Fibroblast of lung (primary cell): ENCODE measurements around the gene RHBDD1. TPM values are rescaled to one million over a fixed set of nuclear protein-coding genes. Genes with fewer than 3 reads are reported as not detected.

ENCODE experiments used
- DNase-seq, 2 donors: peaks; one replicate each; pipeline versions ENCODE4 v3.0.0 to v3.0.0-alpha.2; 2010; ENCODE audit warnings: low read depth in 2 of 2
- H2AFZ ChIP-seq: 2 replicates; pipeline ENCODE4 v1.5.1; 2012; ENCODE audit warnings: low read length, control low read depth, inconsistent platforms
- H3K27ac ChIP-seq: 2 replicates; pipeline ENCODE4 v1.5.1; 2011; ENCODE audit warnings: low read length, control low read depth; ENCODE audit not compliant: insufficient read depth
- H3K27me3 ChIP-seq: 2 replicates; pipeline ENCODE4 v1.5.1; 2011; ENCODE audit warnings: mild to moderate bottlenecking, low read length; ENCODE audit not compliant: control insufficient read depth, insufficient read depth
- H3K36me3 ChIP-seq: 2 replicates; pipeline ENCODE4 v1.5.1; 2011; ENCODE audit warnings: low read length; ENCODE audit not compliant: control insufficient read depth, insufficient read depth
- H3K4me1 ChIP-seq: 2 replicates; pipeline ENCODE4 v1.5.1; 2011; ENCODE audit warnings: low read length; ENCODE audit not compliant: control insufficient read depth, insufficient read depth; ENCODE audit errors: extremely low read depth
- H3K4me2 ChIP-seq: 2 replicates; pipeline ENCODE4 v1.5.1; 2011; ENCODE audit warnings: low read length, control low read depth; ENCODE audit not compliant: insufficient read depth; ENCODE audit errors: extremely low read depth
- H3K4me3 ChIP-seq, 4 experiments: fragments of 200-600 bp in 1 of 4; sonication (generic) in 1 of 4; replicated peaks in 1 of 4; 2 replicates each; pipeline ENCODE4 v1.5.1; 2011 to 2016; ENCODE audit warnings: low read length in 4 of 4, low read depth in 3 of 4, mild to moderate bottlenecking in 3 of 4, control low read depth in 2 of 4, inconsistent platforms in 1 of 4, mixed read lengths in 1 of 4; ENCODE audit not compliant: insufficient read depth in 1 of 4; ENCODE audit errors: control extremely low read depth in 1 of 4
- H3K79me2 ChIP-seq: 2 replicates; pipeline ENCODE4 v1.5.1; 2012; ENCODE audit warnings: mild to moderate bottlenecking, low read length, inconsistent platforms; ENCODE audit not compliant: control insufficient read depth, insufficient read depth
- H3K9ac ChIP-seq: 2 replicates; pipeline ENCODE4 v1.5.1; 2011; ENCODE audit warnings: mild to moderate bottlenecking, low read length, control low read depth; ENCODE audit not compliant: insufficient read depth
- H3K9me3 ChIP-seq: 2 replicates; pipeline ENCODE4 v1.5.1; 2012; ENCODE audit warnings: low read depth, low read length; ENCODE audit not compliant: control insufficient read depth, insufficient read depth
- H4K20me1 ChIP-seq: 2 replicates; pipeline ENCODE4 v1.5.1; 2011; ENCODE audit warnings: low read length; ENCODE audit not compliant: control insufficient read depth, insufficient read depth; ENCODE audit errors: extremely low read depth
- CTCF ChIP-seq, 2 donors: IDR thresholded peaks in 1 of 2; conservative IDR thresholded peaks in 1 of 2; 1 replicate in 1 of 2; 2 replicates in 1 of 2; pipeline ENCODE4 v1.5.1; 2011 to 2012; ENCODE audit warnings: low read length in 2 of 2, control low read depth in 1 of 2, inconsistent platforms in 1 of 2, low read depth in 1 of 2, mild to moderate bottlenecking in 1 of 2
- EZH2 ChIP-seq: IDR thresholded peaks from 2 replicates; pipeline ENCODE4 v1.5.1; 2012; ENCODE audit warnings: low read length, control low read depth, mild to moderate bottlenecking; ENCODE audit errors: missing control alignments
- polyA plus RNA-seq, 2 donors: library from polyadenylated mRNA; depleted of rRNA in 1 of 2; stranded (reverse) in 1 of 2; unstranded in 1 of 2; fragments of >200 nt; gene quantifications; 2 replicates each; pipeline ENCODE4 v1.2.1, GENCODE V29; 2011 to 2012; ENCODE audit warnings: missing spikeins in 1 of 2
- total RNA-seq: library from RNA; depleted of rRNA; stranded (reverse); fragments of >200 nt; gene quantifications from 2 replicates; pipeline ENCODE4 v1.2.1, GENCODE V29; 2014

The RHBDD1 gene
- total and polyA plus RNA-seq, 2 donors (not counting 1 experiment from before 2014, with no cell fraction given), result 31.5 to 85.4 TPM

- H3K36me3 ChIP-seq, result peaks cover 4% of the 10 kb centered on the region
- peak overlapping the region; percentile 23 for H3K4me2 ChIP-seq
- peak; percentile 83 to 89 for DNase-seq
- H3K4me3 ChIP-seq, result no peak overlapping the region
- H3K9ac ChIP-seq, result no peak overlapping the region
- H3K27me3 ChIP-seq, result no peaks in the 10 kb centered on the region
- no peaks in the 10 kb centered on the region for H3K9me3 ChIP-seq
- peaks cover 10% of the 10 kb centered on the region for H3K4me1 ChIP-seq
- H2AFZ ChIP-seq, result no peak overlapping the region
- TF ChIP-seq EZH2 (no peak), CTCF (conservative IDR thresholded peaks at IDR 0.05 in 1 of 2, IDR thresholded peaks at IDR 0.05 in 1 of 2; ENCODE audit: low read depth in 1 of 2, low read length in 2 of 2) (no peak)
- H3K79me2 ChIP-seq, result no peaks in the 10 kb centered on the region
- no peaks in the 10 kb centered on the region for H4K20me1 ChIP-seq
- peak overlapping the region; percentile 58 for H3K27ac ChIP-seq
These were observed 67.3 kb downstream of the RHBDD1 start for GRCh38 chr2:226903179-226903578.

GRCh38 chr2:226904592-226904991, 68.7 kb downstream of the RHBDD1 start:
- peaks cover 6% of the 10 kb centered on the region for H3K36me3 ChIP-seq
- no peak for DNase-seq
- TF ChIP-seq CTCF (conservative IDR thresholded peaks at IDR 0.05 in 1 of 2, IDR thresholded peaks at IDR 0.05 in 1 of 2; ENCODE audit: low read depth in 1 of 2, low read length in 2 of 2), result no peak
- TF ChIP-seq EZH2, result no peak
- no peak overlapping the region for H3K4me2 ChIP-seq
- H2AFZ ChIP-seq, result no peak overlapping the region
- H3K79me2 ChIP-seq, result no peaks in the 10 kb centered on the region
- H3K4me3 ChIP-seq, result no peak overlapping the region
- H3K9ac ChIP-seq, result no peak overlapping the region
- no peak overlapping the region for H3K27ac ChIP-seq
- H4K20me1 ChIP-seq, result no peaks in the 10 kb centered on the region
- H3K9me3 ChIP-seq, result no peaks in the 10 kb centered on the region
- H3K27me3 ChIP-seq, result no peaks in the 10 kb centered on the region
- peaks cover 10% of the 10 kb centered on the region for H3K4me1 ChIP-seq

GRCh38 chr2:226905718-226906117, 69.9 kb downstream of the RHBDD1 start:
- H3K79me2 ChIP-seq, result no peaks in the 10 kb centered on the region
- H2AFZ ChIP-seq, result no peak overlapping the region
- no peaks in the 10 kb centered on the region for H3K9me3 ChIP-seq
- no peak overlapping the region for H3K4me2 ChIP-seq
- no peak for DNase-seq
- H3K27ac ChIP-seq, result no peak overlapping the region
- TF ChIP-seq EZH2 (no peak), CTCF (conservative IDR thresholded peaks at IDR 0.05 in 1 of 2, IDR thresholded peaks at IDR 0.05 in 1 of 2; ENCODE audit: low read depth in 1 of 2, low read length in 2 of 2) (no peak)
- H3K4me1 ChIP-seq, result peaks cover 10% of the 10 kb centered on the region
- no peak overlapping the region for H3K9ac ChIP-seq
- no peaks in the 10 kb centered on the region for H4K20me1 ChIP-seq
- H3K4me3 ChIP-seq, result no peak overlapping the region
- H3K36me3 ChIP-seq, result peaks cover 6% of the 10 kb centered on the region
- no peaks in the 10 kb centered on the region for H3K27me3 ChIP-seq
